WTC11 (cell line): Measurements from ENCODE around the gene MCF2L2. TPM values are rescaled to one million over a fixed set of nuclear protein-coding genes. Genes with fewer than 3 reads are reported as not detected.

ENCODE experiments used
- ATAC-seq: fragments of 200-7000 bp; cut with Tn5 transposase; 2 replicates; pipeline ENCODE4 v1.10.0; 2021; ENCODE audit warnings: mild to moderate bottlenecking, moderate library complexity
- CTCF ChIA-PET: fragments of 300-600 bp; sonication (Branson Sonifier 250); formaldehyde crosslinking; loops from one replicate; lab custom pipeline; 2021; ENCODE audit warnings: antibody characterized with exemption; lab: Charles Lee
- POLR2A ChIA-PET: fragments of 350-600 bp; sonication (Branson Sonifier 250); formaldehyde crosslinking; loops from one replicate; lab custom pipeline; 2021; ENCODE audit warnings: antibody characterized with exemption; lab: Charles Lee
- DNase-seq: peaks from one replicate; pipeline ENCODE4 v3.0.0; 2021; ENCODE audit warnings: low spot score
- H3K27ac Mint-ChIP-seq: 2 replicates; pipeline ENCODE4 v1.8.0; 2021; ENCODE audit warnings: mixed read lengths
- H3K27me3 Mint-ChIP-seq: 2 replicates; pipeline ENCODE4 v1.8.0; 2021; ENCODE audit warnings: low read depth, mild to moderate bottlenecking, moderate library complexity, mixed read lengths
- H3K36me3 Mint-ChIP-seq: 2 replicates; pipeline ENCODE4 v1.8.0; 2021; ENCODE audit warnings: mixed read lengths
- H3K4me1 Mint-ChIP-seq: 2 replicates; pipeline ENCODE4 v1.8.0; 2022; ENCODE audit warnings: mixed read lengths
- H3K4me3 Mint-ChIP-seq: 2 replicates; pipeline ENCODE4 v1.8.0; 2021; ENCODE audit warnings: mild to moderate bottlenecking, moderate library complexity, mixed read lengths
- H3K9me3 Mint-ChIP-seq: 2 replicates; pipeline ENCODE4 v1.8.0; 2021; ENCODE audit warnings: mixed read lengths
- ATF1 ChIP-seq: sonication (generic); formaldehyde crosslinking; IDR thresholded peaks from 2 replicates; pipeline ENCODE4 v1.8.1; 2023; ENCODE audit warnings: mild to moderate bottlenecking, moderate library complexity, missing genetic modification reagents
- EMX1 ChIP-seq: fragments of 250-450 bp; sonication (Bioruptor Pico); IDR thresholded peaks from 2 replicates; pipeline ENCODE4 v1.8.0; 2021; ENCODE audit warnings: mild to moderate bottlenecking
- ETV6 ChIP-seq: sonication (generic); formaldehyde crosslinking; IDR thresholded peaks from 2 replicates; pipeline ENCODE4 v1.8.1; 2022; ENCODE audit warnings: mild to moderate bottlenecking, missing genetic modification reagents
- FOXJ3 ChIP-seq: sonication (generic); formaldehyde crosslinking; IDR thresholded peaks from 2 replicates; pipeline ENCODE4 v1.9.0; 2021; ENCODE audit warnings: missing genetic modification reagents, mild to moderate bottlenecking, borderline replicate concordance
- FOXK1 ChIP-seq: sonication (generic); formaldehyde crosslinking; IDR thresholded peaks from 2 replicates; pipeline ENCODE4 v1.8.0; 2022; ENCODE audit warnings: mild to moderate bottlenecking, moderate library complexity, missing genetic modification reagents
- IRF2 ChIP-seq: sonication (generic); formaldehyde crosslinking; IDR thresholded peaks from 2 replicates; pipeline ENCODE4 v1.8.0; 2022; ENCODE audit warnings: low read depth, missing genetic modification reagents, borderline replicate concordance
- KAT7 ChIP-seq: sonication (generic); formaldehyde crosslinking; IDR thresholded peaks from 2 replicates; pipeline ENCODE4 v1.8.1; 2023; ENCODE audit warnings: missing genetic modification reagents, mild to moderate bottlenecking, borderline replicate concordance
- NFYB ChIP-seq: sonication (generic); formaldehyde crosslinking; conservative IDR thresholded peaks from 2 replicates; pipeline ENCODE4 v1.8.0; 2022; ENCODE audit warnings: low read depth, missing genetic modification reagents
- NR2C2 ChIP-seq: sonication (generic); formaldehyde crosslinking; IDR thresholded peaks from 2 replicates; pipeline ENCODE4 v1.8.0; 2022; ENCODE audit warnings: mild to moderate bottlenecking, missing genetic modification reagents
- OVOL2 ChIP-seq: fragments of 250-450 bp; sonication (Bioruptor Pico); IDR thresholded peaks from 2 replicates; pipeline ENCODE4 v1.9.0; 2021; ENCODE audit warnings: mild to moderate bottlenecking, borderline replicate concordance
- TEAD1 ChIP-seq: sonication (generic); formaldehyde crosslinking; IDR thresholded peaks from 2 replicates; pipeline ENCODE4 v1.8.0; 2022; ENCODE audit warnings: mild to moderate bottlenecking, missing genetic modification reagents
- ZBTB21 ChIP-seq: sonication (generic); formaldehyde crosslinking; IDR thresholded peaks from 2 replicates; pipeline ENCODE4 v1.8.1; 2023; ENCODE audit warnings: mild to moderate bottlenecking, missing genetic modification reagents, borderline replicate concordance
- ZNF121 ChIP-seq: sonication (generic); formaldehyde crosslinking; IDR thresholded peaks from 2 replicates; pipeline ENCODE4 v1.8.0; 2023; ENCODE audit warnings: missing genetic modification reagents
- ZNF219 ChIP-seq: sonication (generic); formaldehyde crosslinking; IDR thresholded peaks from 2 replicates; pipeline ENCODE4 v1.8.0; 2023; ENCODE audit warnings: missing genetic modification reagents, mild to moderate bottlenecking, borderline replicate concordance
- ZNF416 ChIP-seq: fragments of 250-450 bp; sonication (Bioruptor Pico); IDR thresholded peaks from 2 replicates; pipeline ENCODE4 v1.9.0; 2021; ENCODE audit warnings: mild to moderate bottlenecking, inconsistent platforms
- total RNA-seq: library from RNA; stranded (reverse); gene quantifications from 3 replicates; pipeline ENCODE4 v1.2.3, GENCODE V29; 2021
- TF ChIP-seq, protein P1 (sequence below): sonication (generic); formaldehyde crosslinking; IDR thresholded peaks from 2 replicates; pipeline ENCODE4 v1.8.1; 2023; ENCODE audit warnings: mild to moderate bottlenecking, missing genetic modification reagents
- TF ChIP-seq, protein P2 (sequence below): sonication (generic); formaldehyde crosslinking; IDR thresholded peaks from 2 replicates; pipeline ENCODE4 v1.8.0; 2022; ENCODE audit warnings: missing genetic modification reagents
- TF ChIP-seq, protein P3 (sequence below): sonication (generic); formaldehyde crosslinking; IDR thresholded peaks from 2 replicates; pipeline ENCODE4 v1.8.1; 2022; ENCODE audit warnings: missing genetic modification reagents, borderline replicate concordance
- TF ChIP-seq, protein P4 (sequence below): sonication (generic); formaldehyde crosslinking; IDR thresholded peaks from 2 replicates; pipeline ENCODE4 v1.8.1; 2023; ENCODE audit warnings: mild to moderate bottlenecking, missing genetic modification reagents, moderate library complexity
- TF ChIP-seq, protein P5 (sequence below): sonication (generic); formaldehyde crosslinking; IDR thresholded peaks from 2 replicates; pipeline ENCODE4 v1.8.1; 2023; ENCODE audit warnings: mild to moderate bottlenecking, missing genetic modification reagents, borderline replicate concordance

Gene MCF2L2
- total RNA-seq, 1 experiment from 2014 or later: 7.5 TPM

DNA sequence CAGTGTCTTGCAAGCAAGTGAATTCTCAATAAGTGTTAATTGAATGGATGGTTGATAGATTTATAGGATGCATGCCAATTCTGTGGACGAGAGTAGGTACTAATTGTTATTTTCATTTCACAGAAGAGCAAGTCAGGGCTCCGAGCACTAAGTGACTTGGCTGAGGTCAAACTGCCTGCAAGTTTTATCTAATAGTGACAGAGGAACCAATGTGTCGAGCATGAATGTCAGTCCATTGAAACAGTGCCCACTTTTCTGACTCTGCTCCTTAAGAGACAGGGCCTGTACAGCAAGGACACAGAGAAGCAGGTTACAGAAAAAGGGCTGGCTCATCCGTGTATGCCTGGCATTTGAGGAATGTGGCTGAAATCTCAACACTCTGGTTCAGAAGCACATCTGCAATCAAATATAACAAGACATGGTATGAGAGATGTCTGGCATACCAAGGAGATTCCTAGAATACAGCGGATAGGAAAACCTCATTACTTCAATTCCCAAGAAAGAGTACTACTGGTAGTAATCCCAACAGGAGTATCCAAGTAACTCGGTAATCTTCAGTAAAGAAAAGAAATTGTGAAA, 181.3 kb downstream of the MCF2L2 start:
- TF ChIP-seq ZBTB21 (CRISPR knock-in tag): no peak
- no peak for TF ChIP-seq TEAD1 (CRISPR knock-in tag)
- no peak for TF ChIP-seq OVOL2 (CRISPR knock-in tag)
- no peak for TF ChIP-seq ETV6
- TF ChIP-seq ATF1 (CRISPR knock-in tag): no peak
- TF ChIP-seq FOXK1: no peak
- TF ChIP-seq, protein P1, sequence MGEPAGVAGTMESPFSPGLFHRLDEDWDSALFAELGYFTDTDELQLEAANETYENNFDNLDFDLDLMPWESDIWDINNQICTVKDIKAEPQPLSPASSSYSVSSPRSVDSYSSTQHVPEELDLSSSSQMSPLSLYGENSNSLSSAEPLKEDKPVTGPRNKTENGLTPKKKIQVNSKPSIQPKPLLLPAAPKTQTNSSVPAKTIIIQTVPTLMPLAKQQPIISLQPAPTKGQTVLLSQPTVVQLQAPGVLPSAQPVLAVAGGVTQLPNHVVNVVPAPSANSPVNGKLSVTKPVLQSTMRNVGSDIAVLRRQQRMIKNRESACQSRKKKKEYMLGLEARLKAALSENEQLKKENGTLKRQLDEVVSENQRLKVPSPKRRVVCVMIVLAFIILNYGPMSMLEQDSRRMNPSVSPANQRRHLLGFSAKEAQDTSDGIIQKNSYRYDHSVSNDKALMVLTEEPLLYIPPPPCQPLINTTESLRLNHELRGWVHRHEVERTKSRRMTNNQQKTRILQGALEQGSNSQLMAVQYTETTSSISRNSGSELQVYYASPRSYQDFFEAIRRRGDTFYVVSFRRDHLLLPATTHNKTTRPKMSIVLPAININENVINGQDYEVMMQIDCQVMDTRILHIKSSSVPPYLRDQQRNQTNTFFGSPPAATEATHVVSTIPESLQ (CRISPR knock-in tag): no peak
- no peak for TF ChIP-seq NR2C2 (CRISPR knock-in tag)
- TF ChIP-seq, all 79 proteins: peak for 0
- ATAC-seq: peak; percentile 38

DNA sequence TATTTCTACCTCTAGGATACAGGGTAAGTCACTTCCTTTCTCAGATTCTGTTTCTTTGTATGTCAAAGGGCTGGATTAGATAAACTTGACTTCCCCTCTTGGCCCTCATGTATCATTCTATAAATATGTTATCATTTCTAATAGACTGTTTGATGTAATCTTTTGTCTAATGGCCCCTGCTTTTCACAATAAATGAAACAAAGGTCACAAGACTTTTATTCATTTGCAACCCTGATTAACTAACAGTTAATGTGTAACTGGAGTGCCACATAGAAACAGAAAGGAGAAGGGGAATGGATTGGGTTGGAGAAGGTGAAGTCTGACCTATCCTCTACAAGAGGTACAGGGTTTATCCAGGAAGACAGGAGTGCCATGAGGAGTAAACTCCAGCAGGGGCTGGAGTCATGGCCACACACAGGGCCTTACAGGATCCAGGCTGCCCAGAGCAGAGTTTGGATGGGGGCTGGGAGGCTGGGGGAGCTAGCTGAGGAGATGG, 183.4 kb downstream of the MCF2L2 start:
- Mint-ChIP-seq H3K9me3 (peaks cover 32% of the 10 kb centered on the region), H3K27ac (peak overlapping the region; percentile 43; the same call in 1 of the 2 replicates), H3K27me3 (peaks cover 14% of the 10 kb centered on the region), H3K36me3 (peaks cover 34% of the 10 kb centered on the region), H3K4me1 (peaks cover 18% of the 10 kb centered on the region), H3K4me3 (no peak overlapping the region)
- ChIA-PET CTCF (interaction anchor here (1.2 kb wide), 1 partner anchor 137 kb away, joined by 3 read pairs; no protein-coding TSS in a partner anchor), POLR2A (no interaction called here)
- ATAC-seq: peak; percentile 84
- no peak for TF ChIP-seq ZNF219 (CRISPR knock-in tag)
- no peak for TF ChIP-seq TEAD1 (CRISPR knock-in tag)
- no peak for TF ChIP-seq NFYB (CRISPR knock-in tag)
- TF ChIP-seq EMX1 (CRISPR knock-in tag): no peak
- TF ChIP-seq, protein P2, sequence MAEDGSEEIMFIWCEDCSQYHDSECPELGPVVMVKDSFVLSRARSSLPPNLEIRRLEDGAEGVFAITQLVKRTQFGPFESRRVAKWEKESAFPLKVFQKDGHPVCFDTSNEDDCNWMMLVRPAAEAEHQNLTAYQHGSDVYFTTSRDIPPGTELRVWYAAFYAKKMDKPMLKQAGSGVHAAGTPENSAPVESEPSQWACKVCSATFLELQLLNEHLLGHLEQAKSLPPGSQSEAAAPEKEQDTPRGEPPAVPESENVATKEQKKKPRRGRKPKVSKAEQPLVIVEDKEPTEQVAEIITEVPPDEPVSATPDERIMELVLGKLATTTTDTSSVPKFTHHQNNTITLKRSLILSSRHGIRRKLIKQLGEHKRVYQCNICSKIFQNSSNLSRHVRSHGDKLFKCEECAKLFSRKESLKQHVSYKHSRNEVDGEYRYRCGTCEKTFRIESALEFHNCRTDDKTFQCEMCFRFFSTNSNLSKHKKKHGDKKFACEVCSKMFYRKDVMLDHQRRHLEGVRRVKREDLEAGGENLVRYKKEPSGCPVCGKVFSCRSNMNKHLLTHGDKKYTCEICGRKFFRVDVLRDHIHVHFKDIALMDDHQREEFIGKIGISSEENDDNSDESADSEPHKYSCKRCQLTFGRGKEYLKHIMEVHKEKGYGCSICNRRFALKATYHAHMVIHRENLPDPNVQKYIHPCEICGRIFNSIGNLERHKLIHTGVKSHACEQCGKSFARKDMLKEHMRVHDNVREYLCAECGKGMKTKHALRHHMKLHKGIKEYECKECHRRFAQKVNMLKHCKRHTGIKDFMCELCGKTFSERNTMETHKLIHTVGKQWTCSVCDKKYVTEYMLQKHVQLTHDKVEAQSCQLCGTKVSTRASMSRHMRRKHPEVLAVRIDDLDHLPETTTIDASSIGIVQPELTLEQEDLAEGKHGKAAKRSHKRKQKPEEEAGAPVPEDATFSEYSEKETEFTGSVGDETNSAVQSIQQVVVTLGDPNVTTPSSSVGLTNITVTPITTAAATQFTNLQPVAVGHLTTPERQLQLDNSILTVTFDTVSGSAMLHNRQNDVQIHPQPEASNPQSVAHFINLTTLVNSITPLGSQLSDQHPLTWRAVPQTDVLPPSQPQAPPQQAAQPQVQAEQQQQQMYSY (CRISPR knock-in tag): no peak
- no peak for TF ChIP-seq OVOL2 (CRISPR knock-in tag)
- TF ChIP-seq ZBTB21 (CRISPR knock-in tag): no peak
- TF ChIP-seq KAT7: no peak
- no peak for DNase-seq

More for the DNA sequence above, 181.3 kb downstream of the MCF2L2 start:
- peaks cover 21% of the 10 kb centered on the region for H3K36me3 Mint-ChIP-seq
- ChIA-PET POLR2A (no interaction called here), CTCF (no interaction called here)
- no peak overlapping the region for H3K27ac Mint-ChIP-seq
- DNase-seq: no peak
- peaks cover 16% of the 10 kb centered on the region for H3K9me3 Mint-ChIP-seq
- H3K4me1 Mint-ChIP-seq: peaks cover 18% of the 10 kb centered on the region
- peaks cover 13% of the 10 kb centered on the region for H3K27me3 Mint-ChIP-seq
- no peak overlapping the region for H3K4me3 Mint-ChIP-seq

DNA sequence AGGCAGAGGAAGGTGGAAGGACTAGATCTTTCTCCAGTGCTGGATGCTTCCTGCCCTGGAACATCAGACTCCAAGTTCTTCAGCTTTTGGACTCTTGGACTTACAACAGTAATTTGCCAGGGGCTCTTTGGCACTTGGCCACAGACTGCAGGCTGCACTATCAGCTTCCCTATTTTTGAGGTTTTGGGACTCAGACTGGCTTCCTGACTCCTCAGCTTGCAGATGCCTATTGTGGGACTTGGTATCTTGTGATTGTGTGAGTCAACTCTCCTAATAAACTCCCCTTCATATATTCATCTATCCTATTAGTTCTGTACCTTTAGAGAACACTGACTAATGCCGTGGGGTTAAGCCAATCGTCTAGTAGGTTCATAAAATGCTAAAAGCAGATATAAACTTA, 184.2 kb downstream of the MCF2L2 start:
- Mint-ChIP-seq H3K4me3 (no peak overlapping the region), H3K4me1 (peaks cover 12% of the 10 kb centered on the region), H3K27ac (no peak overlapping the region), H3K27me3 (peaks cover 7% of the 10 kb centered on the region), H3K36me3 (peaks cover 34% of the 10 kb centered on the region), H3K9me3 (peaks cover 36% of the 10 kb centered on the region)
- DNase-seq (no peak), ATAC-seq (no peak)
- ChIA-PET CTCF (interaction anchor here (1.2 kb wide), 1 partner anchor 138 kb away, joined by 3 read pairs; no protein-coding TSS in a partner anchor), POLR2A (no interaction called here)
- no peak for TF ChIP-seq FOXK1
- no peak for TF ChIP-seq IRF2
- TF ChIP-seq, protein P3, sequence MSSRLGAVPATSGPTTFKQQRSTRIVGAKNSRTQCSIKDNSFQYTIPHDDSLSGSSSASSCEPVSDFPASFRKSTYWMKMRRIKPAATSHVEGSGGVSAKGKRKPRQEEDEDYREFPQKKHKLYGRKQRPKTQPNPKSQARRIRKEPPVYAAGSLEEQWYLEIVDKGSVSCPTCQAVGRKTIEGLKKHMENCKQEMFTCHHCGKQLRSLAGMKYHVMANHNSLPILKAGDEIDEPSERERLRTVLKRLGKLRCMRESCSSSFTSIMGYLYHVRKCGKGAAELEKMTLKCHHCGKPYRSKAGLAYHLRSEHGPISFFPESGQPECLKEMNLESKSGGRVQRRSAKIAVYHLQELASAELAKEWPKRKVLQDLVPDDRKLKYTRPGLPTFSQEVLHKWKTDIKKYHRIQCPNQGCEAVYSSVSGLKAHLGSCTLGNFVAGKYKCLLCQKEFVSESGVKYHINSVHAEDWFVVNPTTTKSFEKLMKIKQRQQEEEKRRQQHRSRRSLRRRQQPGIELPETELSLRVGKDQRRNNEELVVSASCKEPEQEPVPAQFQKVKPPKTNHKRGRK (CRISPR knock-in tag): no peak
- no peak for TF ChIP-seq ZNF121 (CRISPR knock-in tag)
- TF ChIP-seq EMX1 (CRISPR knock-in tag): no peak
- TF ChIP-seq, protein P4, sequence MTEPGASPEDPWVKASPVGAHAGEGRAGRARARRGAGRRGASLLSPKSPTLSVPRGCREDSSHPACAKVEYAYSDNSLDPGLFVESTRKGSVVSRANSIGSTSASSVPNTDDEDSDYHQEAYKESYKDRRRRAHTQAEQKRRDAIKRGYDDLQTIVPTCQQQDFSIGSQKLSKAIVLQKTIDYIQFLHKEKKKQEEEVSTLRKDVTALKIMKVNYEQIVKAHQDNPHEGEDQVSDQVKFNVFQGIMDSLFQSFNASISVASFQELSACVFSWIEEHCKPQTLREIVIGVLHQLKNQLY: no peak
- TF ChIP-seq, protein P5, sequence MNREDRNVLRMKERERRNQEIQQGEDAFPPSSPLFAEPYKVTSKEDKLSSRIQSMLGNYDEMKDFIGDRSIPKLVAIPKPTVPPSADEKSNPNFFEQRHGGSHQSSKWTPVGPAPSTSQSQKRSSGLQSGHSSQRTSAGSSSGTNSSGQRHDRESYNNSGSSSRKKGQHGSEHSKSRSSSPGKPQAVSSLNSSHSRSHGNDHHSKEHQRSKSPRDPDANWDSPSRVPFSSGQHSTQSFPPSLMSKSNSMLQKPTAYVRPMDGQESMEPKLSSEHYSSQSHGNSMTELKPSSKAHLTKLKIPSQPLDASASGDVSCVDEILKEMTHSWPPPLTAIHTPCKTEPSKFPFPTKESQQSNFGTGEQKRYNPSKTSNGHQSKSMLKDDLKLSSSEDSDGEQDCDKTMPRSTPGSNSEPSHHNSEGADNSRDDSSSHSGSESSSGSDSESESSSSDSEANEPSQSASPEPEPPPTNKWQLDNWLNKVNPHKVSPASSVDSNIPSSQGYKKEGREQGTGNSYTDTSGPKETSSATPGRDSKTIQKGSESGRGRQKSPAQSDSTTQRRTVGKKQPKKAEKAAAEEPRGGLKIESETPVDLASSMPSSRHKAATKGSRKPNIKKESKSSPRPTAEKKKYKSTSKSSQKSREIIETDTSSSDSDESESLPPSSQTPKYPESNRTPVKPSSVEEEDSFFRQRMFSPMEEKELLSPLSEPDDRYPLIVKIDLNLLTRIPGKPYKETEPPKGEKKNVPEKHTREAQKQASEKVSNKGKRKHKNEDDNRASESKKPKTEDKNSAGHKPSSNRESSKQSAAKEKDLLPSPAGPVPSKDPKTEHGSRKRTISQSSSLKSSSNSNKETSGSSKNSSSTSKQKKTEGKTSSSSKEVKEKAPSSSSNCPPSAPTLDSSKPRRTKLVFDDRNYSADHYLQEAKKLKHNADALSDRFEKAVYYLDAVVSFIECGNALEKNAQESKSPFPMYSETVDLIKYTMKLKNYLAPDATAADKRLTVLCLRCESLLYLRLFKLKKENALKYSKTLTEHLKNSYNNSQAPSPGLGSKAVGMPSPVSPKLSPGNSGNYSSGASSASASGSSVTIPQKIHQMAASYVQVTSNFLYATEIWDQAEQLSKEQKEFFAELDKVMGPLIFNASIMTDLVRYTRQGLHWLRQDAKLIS (CRISPR knock-in tag): no peak
- TF ChIP-seq ZNF416 (CRISPR knock-in tag): no peak
- TF ChIP-seq FOXJ3 (CRISPR knock-in tag): no peak
